ENCODE measurements around the gene FAM149B1.
"Not testable (repeated sequence)": the region's sequence is repeated elsewhere in the genome, so short reads cannot be mapped to it uniquely, and the experiment has no call there.

Gene FAM149B1

GRCh38 chr10:73232887-73233286 is 65.0 kb downstream of the FAM149B1 start:
- DNase-seq = no peak

- DNase-seq = no peak
These were observed 66.0 kb downstream of the FAM149B1 start for GRCh38 chr10:73233883-73234282.

- no peak for DNase-seq
These were observed 66.8 kb downstream of the FAM149B1 start for GRCh38 chr10:73234695-73235094.

GRCh38 chr10:73238990-73239566 is 71.2 kb downstream of the FAM149B1 start:
- no peak for DNase-seq

- DNase-seq = no peak
These were observed 72.0 kb downstream of the FAM149B1 start for GRCh38 chr10:73239908-73240307.

- no peak for DNase-seq
These were observed 77.1 kb downstream of the FAM149B1 start for GRCh38 chr10:73244866-73245477.

GRCh38 chr10:73246322-73246645 is 78.4 kb downstream of the FAM149B1 start:
- DNase-seq = no peak

- peak; percentile 94 for DNase-seq
These were observed 79.0 kb downstream of the FAM149B1 start, which contains the start of gene DNAJC9 for GRCh38 chr10:73246646-73247508. TSS of gene DNAJC9 (minus strand) at chr10:73247255. CDS start at chr10:73247189, 66 bp downstream.

- no peak for DNase-seq
These were observed 79.8 kb downstream of the FAM149B1 start for GRCh38 chr10:73247509-73248258.

- DNase-seq = no peak
These were observed 80.4 kb downstream of the FAM149B1 start for GRCh38 chr10:73248259-73248724.

- DNase-seq = no peak
These were observed 83.9 kb downstream of the FAM149B1 start for GRCh38 chr10:73251683-73252444.

- peak; percentile 88 for DNase-seq
These were observed 84.7 kb downstream of the FAM149B1 start, which contains the start of gene MRPS16 for GRCh38 chr10:73252445-73253224. TSS of gene MRPS16 (minus strand) at chr10:73252644. CDS start at chr10:73252482, 162 bp downstream.

GRCh38 chr10:73253225-73253555 is 85.3 kb downstream of the FAM149B1 start:
- no peak for DNase-seq

GRCh38 chr10:73258612-73259011 is 90.7 kb downstream of the FAM149B1 start:
- not testable (repeated sequence) for DNase-seq

GRCh38 chr10:73261362-73261995 is 93.6 kb downstream of the FAM149B1 start:
- no peak for DNase-seq

GRCh38 chr10:73262105-73262730 is 94.3 kb downstream of the FAM149B1 start:
- no peak for DNase-seq

- no peak for DNase-seq
These were observed 95.1 kb downstream of the FAM149B1 start for GRCh38 chr10:73262880-73263555.

- no peak for DNase-seq
These were observed 95.9 kb downstream of the FAM149B1 start for GRCh38 chr10:73263693-73264347.

GRCh38 chr10:73264423-73264822 is 96.5 kb downstream of the FAM149B1 start:
- DNase-seq = no peak
